HG03460 (cell line): ENCODE data around the gene EPN2.

ENCODE experiments used
- ATAC-seq: cut with Tn5 transposase; IDR thresholded peaks from one replicate; pipeline ENCODE4 v1.9.1; 2021; ENCODE audit not compliant: unreplicated experiment

The EPN2 gene

DNA sequence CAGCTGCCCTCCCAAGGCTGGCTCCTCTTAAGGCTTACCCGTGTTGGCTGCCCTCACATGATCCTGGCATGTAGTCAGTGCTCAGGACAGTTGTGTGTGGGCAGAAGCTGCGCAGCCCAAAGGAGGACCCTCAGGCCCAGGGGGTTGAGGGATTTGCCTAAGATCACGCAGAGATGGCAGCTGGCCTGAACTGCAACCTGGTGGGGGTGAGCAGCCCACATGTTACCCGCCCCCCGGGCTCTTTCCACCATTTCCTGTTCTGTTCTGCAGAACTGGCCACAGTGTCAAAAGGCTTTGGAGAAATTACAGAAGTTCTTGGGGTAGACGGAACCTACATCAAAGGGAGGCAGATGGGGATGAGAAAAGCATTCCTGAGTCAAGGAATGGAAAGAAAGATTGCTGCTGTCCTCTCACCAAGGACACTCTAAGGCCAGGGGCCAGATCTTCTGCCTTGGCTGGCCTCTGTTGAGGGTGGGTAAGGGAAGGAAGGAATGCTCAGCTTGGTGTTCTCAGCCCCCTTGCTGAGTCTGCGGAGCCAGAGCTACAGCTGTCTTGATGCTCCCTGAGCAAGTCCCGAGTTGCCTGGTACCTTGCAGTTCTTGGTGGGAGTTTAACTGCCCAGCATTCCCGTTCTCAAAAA, 53.0 kb downstream of the EPN2 start:
- ATAC-seq: no peak

DNA sequence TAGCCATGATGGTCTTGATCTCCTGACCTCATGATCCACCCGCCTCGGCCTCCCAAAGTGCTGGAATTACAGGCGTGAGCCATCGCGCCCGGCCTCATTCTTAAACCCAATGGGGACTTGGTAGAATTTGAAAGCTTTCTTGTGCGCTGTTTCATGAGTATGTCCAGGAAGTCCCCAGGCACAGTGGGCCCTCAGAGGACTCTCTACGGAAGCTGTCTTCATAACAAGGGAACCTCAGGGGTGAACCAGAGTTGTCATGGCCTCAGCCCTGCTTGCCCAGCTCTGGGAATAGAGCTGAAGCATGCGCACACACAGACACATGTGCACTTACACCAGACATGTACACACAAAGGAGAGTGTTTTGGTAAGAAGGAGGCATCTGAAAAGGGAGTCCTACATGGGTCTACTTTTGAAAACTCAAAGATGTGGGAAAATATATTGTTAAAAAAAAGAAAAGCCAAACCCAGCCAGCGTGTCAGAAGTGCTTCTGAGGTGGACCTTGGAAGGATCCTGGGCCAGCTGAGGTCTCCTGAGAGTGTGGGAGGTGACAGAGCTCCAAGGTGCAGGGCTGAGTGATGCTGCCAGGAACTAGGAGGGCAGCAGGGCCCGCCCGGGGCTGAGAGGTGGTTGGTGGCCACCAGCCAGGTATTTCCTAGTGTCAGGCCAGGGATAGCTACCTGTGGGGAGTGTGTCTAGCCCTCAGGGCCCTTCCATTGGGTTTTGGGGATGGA, 54.6 kb downstream of the EPN2 start:
- no peak for ATAC-seq

DNA sequence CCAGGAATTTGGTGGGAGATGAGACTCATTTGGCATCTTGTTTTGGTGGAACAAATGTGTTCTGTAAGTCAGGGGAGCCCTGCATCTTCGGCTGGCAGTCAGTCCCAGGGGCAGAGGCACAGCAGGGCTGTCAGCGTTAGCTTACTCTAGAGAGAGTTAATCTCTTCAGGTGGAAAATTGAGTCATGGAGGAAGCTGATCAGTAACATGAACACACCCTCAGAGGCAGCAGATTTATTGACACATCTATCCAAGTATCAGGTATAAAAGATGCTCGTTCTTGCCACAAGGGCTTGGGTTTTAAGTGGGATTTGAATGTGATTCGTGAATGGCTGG, 55.2 kb downstream of the EPN2 start:
- no peak for ATAC-seq

DNA sequence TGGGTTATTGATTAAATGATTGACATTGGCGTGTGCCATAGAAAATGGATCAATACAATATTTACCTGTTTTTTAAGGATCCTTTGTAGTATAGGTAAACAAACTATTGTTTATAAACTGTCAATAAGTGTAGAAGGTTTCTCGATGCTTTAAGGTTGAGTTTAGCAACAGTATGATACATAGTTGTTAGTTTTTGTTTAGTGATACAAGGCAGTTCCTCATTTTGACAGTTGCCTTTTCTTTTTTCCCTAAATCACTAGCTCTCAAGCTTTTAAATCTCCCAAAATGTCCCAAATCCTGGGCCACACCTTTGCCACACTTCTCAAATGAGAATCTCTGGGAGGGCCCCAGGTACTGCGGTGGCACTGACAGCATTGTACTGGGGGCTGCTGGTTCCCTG, 57.3 kb downstream of the EPN2 start:
- no peak for ATAC-seq

DNA sequence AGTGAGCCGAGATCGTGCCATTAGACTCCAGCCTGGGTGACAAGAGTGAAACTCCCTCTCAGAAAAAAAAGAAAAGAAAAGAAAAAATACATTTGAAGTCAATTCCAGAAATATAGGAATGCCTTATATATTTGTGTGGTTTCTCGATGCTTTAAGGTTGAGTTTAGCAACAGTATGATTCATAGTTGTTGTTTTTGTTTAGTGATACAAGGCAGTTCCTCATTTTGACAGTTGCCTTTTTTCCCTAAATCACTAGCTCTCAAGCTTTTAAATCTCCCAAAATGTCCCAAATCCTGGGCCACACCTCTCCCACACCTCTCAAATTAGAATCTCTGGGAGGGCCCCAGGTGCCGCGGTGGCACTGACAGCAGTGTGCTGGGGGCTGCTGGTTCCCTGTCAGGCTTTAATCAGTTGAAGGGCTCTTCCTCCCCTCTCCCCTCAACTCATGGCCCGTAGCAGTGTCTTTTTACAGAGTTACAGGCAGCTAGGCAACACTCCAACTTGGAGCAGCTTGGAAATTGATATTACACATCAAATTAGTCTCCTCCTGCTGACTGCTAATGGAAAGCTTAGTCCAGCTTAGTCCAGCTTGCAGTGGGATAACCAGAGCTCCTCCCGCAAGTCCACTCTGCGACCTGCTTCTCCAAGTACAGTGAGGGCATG, 58.4 kb downstream of the EPN2 start:
- ATAC-seq: no peak

DNA sequence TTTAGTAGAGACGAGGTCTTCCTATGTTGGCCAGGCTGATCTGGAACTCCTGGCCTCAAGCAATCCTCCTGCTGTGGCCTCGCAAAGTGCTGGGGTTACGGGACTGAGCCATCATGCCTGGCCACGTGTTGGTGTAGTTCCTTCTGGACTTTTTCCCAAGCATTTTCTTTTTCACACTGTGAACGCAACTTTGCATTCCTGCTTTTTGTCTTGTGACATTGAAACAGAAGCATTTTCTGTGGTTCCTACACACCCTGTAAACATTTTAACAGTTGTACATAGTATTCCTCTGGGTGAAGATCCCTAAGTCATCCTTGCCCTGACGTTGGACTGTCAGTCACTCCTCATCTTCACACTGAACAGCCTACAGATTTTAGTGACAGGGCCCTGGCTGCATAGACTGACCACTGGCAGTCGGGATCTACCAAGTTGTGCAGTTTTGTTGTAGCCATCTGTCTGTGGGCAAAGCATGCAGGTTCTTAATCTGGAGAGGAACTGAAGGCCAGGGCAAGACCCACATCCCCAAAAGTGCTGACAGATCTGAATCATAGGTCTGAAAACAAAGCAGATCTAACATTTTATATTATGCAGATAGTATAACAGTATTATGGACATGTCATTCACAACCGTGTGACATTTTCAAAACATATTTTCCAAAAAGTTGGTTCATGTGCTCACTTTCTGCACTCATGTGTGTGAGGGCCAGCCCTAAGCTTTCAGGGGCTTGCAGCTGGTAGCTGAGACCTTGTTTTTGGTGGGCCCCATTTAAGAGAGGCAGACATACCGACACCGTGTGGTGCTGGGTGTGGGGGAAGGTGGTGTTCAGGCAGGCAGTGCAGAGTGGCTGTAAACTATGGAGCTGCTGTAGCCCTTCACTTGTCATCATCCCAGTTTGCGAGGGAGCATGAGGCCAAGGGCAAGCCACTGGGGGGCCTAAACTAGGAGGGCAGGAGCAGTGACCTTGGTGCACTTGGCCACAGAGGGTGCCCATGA, 59.9 kb downstream of the EPN2 start:
- no peak for ATAC-seq

DNA sequence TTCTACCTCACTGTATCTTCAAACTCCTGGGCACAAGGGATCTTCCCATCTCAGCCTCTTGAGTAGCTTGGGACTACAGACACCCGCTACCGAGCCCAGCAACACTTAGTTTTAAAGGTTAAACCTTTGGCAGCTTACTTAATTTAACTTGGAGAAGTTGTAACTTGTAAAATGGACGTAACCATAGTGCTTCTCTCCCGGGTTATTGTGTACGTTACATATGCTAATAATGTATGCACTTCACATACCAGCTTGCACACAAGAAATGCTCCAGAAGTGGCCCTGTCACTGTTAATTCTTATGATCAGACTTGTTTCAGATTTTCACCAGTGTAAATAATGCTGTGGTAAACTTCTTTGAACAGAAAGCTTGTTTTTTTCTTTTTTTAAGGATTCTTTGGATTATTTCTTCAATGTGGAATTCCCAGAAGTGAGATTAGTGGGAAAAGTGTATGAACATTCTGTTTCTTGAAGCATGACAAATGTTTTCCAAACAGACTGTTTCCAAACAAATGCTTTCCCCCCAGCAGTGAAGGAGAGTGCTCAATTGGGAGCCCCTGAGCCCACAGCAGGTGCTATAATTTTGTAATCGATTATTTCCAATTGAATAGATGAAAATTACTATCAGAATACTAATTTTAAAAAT, 61.5 kb downstream of the EPN2 start:
- no peak for ATAC-seq

DNA sequence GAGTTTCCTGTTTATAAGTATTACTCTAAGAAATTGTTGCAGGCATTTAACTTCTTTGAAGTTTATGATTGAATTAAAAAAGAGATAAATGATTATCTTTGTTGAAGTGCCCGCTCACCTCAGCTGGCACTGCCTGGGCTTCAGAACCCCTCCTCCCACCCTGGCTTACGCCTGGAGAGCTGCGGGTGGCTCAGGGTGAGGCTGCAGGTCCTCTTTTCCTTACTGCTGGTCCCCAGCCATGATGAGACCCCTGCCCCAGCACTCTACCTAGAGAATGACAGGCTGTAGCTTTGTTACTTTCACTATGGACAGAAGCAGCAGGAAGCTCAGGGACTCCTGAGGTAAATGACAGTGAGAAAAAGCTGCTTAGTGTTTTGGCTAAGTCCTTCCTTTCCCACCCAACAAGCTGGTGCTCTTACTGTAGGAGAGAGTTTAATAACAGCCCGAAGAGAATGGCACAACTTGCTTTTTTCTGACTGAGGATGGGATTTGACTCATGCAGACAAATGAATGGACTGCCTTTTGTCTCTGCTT, 62.1 kb downstream of the EPN2 start:
- ATAC-seq: no peak

DNA sequence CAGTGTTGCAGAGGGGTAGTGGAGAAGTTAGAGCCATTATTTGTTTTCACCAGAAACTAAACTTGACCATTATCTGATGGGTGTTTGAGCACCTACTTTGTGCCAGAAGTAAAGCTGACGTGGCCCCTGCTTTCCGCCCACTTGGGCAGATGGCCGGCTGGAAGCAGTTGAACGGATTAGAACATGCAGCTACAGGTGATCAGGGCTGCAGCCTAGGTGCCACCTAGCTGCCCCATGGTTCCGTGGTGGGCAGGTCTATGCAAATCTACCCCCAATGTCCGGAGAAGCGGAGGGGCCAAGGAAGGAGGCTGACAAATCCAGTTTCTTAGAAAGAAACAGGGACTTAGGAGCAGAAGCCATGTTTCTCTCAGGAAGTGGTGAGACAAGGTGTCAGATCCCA, 62.7 kb downstream of the EPN2 start:
- no peak for ATAC-seq

DNA sequence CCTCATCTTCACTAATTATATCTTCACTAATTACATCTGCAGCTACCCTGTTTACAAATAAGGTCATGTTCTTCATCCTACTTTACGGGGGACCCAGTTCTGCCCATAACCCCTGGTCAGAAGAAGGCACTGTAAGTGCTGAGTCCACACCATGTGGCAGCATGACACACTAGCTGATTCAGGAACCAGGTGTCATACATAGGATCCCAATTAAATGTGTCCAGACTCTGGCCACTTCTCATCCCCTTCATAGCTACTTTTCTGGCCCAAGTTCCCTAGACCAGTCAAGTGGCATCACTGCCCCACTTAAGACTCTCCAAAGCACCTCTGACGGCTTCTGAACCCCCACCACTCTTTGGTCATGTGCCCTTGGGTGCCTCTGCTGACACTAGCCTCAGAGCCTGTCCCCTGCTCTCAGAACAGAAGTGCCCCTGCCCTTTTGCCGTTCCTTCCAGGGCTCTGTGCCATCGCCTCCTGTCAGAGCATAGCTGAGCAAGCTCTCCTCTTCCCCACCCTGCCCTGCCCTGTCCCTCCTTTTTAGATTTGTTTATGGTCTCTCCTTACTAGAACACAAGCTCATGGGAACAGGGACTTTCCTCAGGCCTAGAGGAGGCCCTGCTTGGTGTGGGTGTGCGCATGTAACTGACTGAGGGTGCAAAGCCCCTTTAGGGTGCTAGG, 64.2 kb downstream of the EPN2 start:
- ATAC-seq: no peak

DNA sequence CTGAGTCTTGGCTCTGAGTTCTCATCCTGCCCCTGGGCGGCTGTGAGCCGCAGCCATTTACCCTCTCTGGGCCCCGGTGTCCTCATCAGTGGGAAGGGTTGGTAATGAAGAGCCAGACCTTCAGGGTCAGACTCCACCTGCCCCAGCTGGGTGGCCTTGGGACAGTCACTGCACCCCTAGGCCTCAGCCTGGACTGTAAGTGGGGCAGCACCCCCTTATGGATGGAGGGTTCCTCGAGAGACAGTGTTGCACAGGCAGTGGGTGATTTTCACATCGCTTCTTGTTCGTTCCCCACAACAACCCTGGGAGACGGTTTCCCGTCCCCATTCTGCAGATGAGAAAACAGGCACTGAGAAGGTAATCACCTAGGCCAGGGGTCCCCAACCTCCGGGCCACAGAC, 64.8 kb downstream of the EPN2 start:
- ATAC-seq: no peak

DNA sequence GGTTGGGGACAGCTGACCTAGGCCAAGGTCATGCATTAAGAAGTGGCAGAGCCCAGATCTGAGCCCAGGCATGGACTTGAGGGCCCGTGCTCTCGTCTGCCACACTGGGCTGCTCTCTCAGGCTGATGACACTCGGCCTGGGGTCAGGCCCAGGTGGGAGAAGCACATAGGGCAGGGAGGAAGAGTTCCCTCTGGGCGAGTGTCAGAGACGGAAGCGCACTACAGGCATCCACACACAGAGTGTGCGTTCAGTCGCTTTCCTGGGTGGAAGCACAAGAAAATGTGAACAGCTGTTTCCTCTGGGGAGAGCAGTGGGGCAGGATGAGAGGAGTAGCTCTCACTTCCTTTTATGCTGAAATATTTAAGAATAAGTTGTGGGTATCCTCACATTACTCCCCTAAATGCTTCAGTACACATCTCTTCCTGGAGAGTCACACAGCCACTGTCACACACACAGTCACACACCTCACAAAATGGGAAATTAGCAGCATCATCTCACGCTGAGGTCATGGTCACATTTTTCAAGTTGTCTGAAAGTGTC, 65.7 kb downstream of the EPN2 start:
- no peak for ATAC-seq

DNA sequence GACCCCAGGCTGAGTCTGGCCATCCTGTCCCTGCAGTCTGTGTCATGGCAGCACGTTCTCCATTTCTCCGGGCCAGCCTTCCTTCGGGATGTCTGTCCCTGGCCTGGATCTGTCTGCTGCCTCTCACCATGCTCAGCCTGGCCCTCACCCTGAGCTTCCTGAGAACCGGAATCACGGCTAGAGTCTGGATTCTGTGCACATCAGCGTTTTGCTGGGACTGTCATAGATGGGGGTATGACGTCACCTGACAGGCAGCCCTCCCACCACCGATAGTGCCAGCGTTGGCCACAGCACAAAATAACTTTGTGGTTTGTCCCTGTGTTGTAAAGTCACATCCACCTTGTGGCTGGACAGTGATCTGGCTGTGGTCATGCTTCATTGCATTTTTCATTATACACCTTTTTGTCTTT, 66.2 kb downstream of the EPN2 start:
- no peak for ATAC-seq

DNA sequence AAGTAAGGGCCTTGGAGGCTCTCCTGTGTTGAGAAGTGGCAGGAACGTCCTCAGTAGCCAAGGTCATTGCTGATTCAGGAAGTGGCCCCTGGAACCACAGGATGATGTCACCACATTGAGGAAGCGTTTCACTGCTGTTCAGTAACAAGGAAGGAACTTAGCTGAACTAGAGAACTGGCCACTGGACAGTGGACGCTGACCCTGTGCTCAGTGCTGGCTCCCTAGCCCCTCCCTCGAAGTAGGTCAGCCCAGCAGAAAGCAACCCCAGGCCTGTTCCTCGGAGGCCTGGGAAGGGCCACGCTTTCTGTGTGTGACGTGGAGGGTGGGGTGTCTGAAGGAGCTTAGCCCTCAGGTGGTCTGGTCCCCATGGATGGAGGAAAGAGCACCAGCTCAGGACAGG, 67.0 kb downstream of the EPN2 start:
- no peak for ATAC-seq

DNA sequence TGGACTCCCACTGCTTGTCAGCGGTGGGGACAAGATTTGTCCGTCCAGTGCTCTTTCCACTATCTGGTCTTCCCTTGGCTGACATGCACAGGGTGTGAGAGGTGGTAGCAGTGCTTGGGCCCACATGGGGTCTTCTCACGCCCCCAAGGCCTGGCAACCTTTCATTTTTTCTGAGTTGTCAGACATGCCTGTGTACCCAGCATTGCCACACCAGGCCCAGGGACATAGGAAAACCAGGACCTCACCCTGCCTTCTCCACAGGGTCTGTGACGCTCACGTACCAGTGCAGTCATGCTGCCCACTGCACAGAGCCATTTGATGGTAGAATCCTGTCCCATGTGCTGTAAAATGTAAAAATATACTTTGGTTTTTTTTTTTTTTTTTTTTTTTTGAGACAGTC, 67.6 kb downstream of the EPN2 start:
- no peak for ATAC-seq

DNA sequence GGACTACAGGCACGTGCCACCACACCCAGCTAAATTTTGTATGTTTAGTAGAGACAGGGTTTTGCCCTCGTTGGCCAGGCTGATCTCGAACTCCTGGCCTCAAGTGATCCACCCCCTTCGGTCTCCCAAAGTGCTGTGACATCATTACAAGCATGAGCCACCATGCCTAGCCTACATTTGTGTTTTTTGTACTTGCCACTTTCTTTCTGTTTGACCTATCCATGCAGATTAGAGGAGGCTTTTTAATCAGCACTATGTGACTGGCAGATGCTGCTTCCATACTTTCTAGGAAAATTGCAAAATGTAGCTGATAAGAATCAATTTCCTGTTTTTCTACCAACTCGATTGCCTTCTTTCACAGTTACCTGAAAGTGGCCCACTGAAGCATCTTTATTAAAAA, 68.1 kb downstream of the EPN2 start:
- ATAC-seq: no peak

DNA sequence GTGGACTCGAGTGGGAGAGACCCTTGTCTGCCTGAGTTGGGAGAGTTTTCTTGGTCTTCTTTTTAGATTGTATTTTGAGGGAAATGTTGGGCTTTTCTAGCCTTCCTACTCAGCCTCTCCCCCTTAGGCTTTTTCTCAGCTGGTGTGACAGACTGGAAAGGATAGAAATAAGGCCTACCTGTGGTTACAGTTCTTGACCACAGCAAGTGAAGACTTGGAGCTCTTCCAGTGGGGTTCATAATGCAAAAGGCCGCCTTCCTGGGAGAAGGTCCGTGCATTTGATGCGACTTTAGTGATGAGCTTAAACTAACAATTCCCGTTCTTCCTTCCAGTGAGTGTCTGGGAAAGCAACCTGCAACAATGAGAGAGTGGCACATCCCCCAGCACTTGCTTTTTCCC, 68.6 kb downstream of the EPN2 start:
- ATAC-seq: no peak

DNA sequence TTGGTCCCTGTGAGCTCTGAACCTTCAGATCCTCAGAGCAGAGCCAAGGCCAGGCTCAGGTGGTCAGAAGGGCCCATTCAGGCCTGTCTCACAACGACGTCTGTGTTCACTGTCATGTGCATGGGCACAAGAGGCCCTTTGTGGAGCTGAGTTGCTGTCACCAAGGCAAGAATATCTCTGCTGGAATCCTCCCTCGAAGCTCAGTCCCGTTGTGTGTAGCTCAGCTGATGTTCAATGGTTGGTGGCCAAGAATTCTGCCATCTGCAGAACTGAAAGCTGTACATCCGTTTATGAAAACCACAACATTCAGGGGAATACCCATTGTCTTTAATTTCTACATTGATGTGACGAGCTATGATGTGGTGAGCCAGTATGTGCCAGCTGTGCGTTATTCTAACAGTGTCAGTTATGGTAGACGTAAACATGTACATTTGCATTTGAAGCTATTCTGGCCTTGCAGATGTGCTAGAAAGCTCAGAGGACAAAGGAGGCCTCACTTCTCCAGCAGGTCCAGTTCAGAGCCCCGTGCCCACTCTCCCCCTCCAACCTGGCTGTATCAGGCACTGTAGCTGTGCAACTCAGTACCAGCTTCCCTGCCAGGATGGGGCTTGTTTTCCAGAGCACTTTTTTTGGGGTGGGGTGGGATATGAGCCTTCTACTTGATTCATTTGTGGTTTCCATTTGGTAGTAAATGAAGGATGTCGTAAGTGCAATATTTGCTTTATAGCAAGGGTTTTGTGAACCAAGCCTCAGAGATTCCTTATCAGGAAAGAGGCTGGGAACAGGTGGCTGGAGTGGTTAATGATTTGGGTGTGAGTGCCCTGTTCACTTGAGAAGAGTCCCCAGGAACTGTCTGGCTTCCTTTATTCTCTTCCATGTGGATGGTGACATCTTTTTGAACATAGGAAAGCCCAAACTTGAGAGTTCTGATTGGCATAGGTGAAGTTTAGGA, 69.3 kb downstream of the EPN2 start:
- ATAC-seq: peak; percentile 79

DNA sequence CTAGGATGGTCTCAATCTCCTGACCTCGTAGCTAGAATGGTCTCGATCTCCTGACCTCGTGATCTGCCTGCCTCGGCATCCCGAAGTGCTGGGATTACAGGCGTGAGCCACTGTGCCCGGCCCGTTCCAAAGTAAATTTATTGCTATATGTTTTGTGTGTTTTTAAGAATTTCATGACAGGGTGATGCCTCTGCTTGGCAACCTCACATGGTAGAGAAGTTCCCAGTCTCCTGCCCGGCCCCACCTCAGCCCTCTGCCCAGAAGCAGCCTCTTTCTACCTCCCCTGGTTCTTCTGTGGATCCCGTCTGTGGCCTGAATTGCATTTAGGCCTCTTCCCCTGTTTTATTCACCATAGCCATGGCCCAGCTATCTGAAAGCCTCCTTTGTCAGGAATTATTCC, 70.4 kb downstream of the EPN2 start:
- no peak for ATAC-seq
